Stimulated activated CD8-positive, alpha-beta memory T cell treated with anti-CD3 and anti-CD28 coated beads, Interleukin-7, amount 100 ng/mL, for 4 hours (primary cell): Measurements from ENCODE around the gene MFSD12.
"Not testable (repeated sequence)": the region's sequence is repeated elsewhere in the genome, so short reads cannot be mapped to it uniquely, and the experiment has no call there.

ENCODE experiments used
- DNase-seq, 2 donors: peaks; one replicate each; pipeline ENCODE4 v3.0.0-alpha.2; 2020; ENCODE audit warnings: low read depth in 2 of 2

Gene MFSD12

GRCh38 chr19:3522421-3523360 is 34.7 kb downstream of the MFSD12 start:
- DNase-seq: no peak

- no peak for DNase-seq
Observed at GRCh38 chr19:3521104-3521445, 36.3 kb downstream of the MFSD12 start.

- no peak for DNase-seq
Observed at GRCh38 chr19:3520166-3521103, 37.0 kb downstream of the MFSD12 start.

GRCh38 chr19:3519126-3519525 is 38.3 kb downstream of the MFSD12 start:
- DNase-seq: no peak

GRCh38 chr19:3518659-3519058 is 38.7 kb downstream of the MFSD12 start:
- no peak for DNase-seq

GRCh38 chr19:3518255-3518654 is 39.1 kb downstream of the MFSD12 start:
- DNase-seq: no peak

- DNase-seq: no peak
Observed at GRCh38 chr19:3517638-3518037, 39.7 kb downstream of the MFSD12 start.

GRCh38 chr19:3516675-3517207 is 40.6 kb downstream of the MFSD12 start:
- DNase-seq: no peak

GRCh38 chr19:3515891-3516422 is 41.4 kb downstream of the MFSD12 start:
- no peak for DNase-seq

GRCh38 chr19:3514930-3515329 is 42.5 kb downstream of the MFSD12 start:
- DNase-seq: no peak

- DNase-seq: no peak
Observed at GRCh38 chr19:3513229-3514140, 43.9 kb downstream of the MFSD12 start.

- DNase-seq: no peak
Observed at GRCh38 chr19:3512562-3513228, 44.7 kb downstream of the MFSD12 start.

- no peak for DNase-seq
Observed at GRCh38 chr19:3511506-3512251, 45.7 kb downstream of the MFSD12 start.

- DNase-seq: no peak
Observed at GRCh38 chr19:3510727-3511126, 46.7 kb downstream of the MFSD12 start.

- no peak for DNase-seq
Observed at GRCh38 chr19:3509566-3509989, 47.8 kb downstream of the MFSD12 start.

- no peak for DNase-seq
Observed at GRCh38 chr19:3508771-3509535, 48.4 kb downstream of the MFSD12 start.

- DNase-seq: not testable (repeated sequence)
Observed at GRCh38 chr19:3508121-3508661, 49.2 kb downstream of the MFSD12 start.

GRCh38 chr19:3507371-3508120 is 49.8 kb downstream of the MFSD12 start:
- DNase-seq: no peak
